Measurements from ENCODE around the gene TADA1.

TADA1 gene, protein sequence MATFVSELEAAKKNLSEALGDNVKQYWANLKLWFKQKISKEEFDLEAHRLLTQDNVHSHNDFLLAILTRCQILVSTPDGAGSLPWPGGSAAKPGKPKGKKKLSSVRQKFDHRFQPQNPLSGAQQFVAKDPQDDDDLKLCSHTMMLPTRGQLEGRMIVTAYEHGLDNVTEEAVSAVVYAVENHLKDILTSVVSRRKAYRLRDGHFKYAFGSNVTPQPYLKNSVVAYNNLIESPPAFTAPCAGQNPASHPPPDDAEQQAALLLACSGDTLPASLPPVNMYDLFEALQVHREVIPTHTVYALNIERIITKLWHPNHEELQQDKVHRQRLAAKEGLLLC

DNA sequence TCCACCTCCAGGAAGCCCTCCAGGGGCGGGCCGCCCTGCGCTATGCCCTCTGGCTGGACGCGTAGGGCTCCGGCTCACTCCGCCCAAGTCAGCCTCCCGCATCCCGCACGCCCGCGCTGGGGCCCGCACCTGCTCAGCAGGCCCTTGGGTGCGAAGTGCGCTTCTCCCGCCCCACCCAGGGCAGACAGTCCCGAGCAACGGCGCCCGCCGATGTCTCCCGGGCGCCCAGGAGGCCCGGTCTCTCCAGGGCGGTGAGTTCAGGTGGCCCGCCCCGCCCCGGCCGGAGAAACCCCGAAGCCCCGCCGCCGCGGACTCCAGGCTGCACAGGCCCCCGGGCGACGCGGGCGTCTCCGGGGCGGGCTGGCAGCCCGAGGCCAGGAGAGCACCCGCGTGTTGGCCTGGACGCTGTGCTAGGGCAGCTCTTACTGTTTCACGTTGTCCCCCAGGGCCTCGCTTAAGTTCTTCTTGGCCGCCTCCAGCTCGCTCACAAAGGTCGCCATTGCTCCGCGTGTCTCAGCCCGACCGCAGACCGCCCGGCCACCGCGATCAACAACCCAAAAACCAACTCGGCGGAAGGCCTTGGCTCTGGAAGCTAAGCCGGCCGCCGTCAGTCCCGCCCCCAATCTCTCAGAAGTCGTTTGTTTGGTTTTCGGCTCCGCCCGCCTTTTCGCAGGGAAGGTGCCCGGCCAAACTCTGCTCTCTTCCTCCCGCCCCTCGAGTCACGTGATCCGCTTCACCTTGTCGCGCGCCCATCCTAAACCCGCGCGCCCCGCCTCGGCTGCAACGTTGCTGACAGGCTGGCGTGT, at the start of gene TADA1:
TADA1 (minus strand) TSS at position 531 of the 806 bp plus-strand sequence; CDS start at position 500, 31 bp downstream.
- peak; percentile 99 for DNase-seq (ENCODE audit: low spot score)

DNA sequence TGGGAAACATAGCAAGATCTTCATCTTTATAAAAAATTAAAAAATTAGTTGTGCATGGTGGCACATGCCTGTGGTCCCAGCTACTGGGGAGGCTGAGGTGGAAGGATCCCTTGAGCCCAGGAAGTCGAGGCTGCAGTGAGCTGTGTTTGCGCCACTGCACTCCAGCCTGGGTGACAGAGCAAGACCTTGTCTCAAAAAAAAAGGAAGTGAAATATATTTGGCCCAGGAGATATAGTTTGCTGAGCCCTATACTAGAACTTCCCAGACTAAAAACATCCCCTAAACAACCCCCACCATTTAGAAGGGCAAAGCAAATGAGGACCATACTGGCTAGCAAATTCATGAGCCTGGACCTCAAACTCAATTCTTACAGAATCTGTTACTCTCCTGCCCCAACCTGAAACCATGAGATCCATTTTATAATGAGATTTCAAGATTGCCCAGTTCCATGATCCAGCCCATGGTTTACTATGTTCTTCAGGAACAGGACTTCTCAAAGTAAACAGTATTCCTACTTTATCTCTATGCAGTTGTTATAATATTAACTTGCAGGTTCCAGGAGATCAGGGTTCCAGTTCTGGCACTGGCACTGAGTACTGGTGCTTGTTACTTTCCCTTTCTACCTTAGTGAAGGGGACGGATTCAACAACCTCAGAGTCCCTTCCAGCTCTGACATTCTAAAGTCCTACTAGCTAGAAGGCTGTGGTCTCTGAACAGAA, 48.9 kb upstream of the TADA1 start:
- no peak for DNase-seq (ENCODE audit: low spot score)

DNA sequence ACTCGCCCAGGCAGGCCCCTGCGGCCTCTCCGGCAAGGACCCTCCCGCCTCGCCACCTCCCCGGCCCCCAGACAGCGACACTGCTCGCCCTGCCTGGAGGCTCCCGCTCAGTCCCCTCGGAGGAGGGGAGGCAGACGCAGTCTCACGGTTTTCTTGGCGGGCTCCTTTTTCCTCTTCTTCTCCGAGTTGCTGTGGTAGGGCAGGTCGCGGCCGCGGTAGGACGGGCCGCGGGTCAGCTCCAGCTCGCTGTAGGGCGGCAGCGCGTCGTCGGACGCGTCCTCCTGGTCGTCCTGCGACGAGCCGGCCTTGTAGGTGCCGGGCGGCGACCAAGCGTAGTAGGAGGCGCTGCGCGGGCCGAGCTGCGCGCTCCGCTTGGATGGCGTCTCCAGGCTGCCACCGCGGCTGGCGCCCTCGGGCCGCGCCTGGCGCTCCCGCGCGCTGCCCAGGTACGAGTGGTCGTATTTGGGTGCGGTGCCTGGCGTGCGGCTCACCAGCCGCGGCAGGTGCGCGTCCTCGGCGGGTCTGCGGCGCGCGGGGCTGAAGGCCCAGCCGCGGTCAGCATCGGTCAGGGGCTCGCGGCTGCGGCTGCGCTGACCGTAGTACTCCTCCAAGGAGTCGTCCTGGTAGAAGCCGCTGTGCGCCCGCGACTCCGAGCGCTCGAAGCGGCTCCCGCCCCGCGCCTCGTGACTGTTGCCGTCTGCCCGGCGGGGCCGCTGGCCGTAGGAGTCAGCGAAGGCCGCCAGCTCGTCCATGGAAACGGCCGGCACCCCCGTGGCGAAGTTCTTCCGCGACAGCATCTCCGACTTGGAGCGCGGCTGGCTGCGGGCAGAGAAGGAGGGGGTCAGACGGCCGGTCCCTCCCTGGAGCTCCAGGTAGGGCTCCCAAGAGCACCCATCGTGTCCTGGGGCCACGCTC, 44.8 kb upstream of the TADA1 start:
- DNase-seq (ENCODE audit: low spot score) = peak; percentile 13

DNA sequence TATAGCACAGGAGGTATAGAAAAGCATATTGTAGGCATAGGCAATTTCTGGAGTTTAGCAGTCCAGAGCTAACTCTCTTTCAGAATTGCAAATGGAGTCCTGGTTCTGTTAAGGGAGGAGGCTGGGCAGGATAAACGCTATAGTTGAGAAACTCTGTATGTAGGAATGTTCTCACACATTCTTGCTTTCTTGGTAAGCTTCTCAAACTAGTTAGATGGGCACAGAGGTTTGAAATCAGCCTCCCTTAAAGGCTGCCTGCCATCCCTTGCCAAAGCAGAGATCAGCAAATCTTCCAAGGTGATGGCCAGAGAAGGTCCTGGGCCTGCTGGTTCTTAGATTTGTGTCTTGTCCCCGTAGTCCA, 42.9 kb upstream of the TADA1 start:
- no peak for DNase-seq (ENCODE audit: low spot score)

DNA sequence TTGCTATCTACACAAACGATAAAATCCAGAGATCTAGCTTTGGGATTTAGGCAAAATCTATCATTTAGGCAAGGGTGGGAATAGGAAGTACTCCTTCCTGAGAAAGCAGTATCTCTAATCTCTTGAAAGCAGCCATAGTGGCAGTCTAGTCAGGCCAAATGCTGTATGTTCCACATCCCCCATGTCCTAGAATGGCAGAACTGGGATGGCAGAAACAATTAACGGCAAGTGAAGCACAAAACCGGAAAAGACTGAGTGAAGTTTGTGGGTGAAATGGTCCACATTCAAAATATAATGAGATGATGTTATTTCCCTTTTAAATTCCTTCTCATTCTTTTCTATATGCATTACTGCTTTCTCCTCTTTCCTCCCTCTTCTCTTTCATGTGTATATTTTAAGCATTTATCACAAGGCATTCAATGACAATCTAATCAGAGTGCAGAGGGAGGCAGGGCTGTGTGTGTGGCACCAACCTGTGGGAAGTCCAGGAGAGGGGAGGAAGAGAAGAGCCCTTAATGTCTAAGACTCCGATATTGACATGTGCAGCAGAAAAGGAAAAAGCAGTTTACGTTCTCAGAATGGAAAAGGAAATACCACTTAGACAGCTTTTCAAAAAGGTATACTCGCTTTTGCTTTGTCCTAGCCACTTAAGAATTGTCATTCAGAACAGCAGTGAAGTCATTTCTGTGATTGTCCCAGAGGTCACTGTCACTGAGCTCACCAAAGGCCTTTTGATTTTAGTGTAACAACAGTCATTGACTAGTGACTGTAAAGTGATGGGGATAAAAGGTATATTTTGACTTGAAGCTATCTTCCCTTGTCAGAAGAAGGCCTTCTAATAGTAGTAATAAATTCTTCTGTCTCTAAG, 42.3 kb upstream of the TADA1 start:
- no peak for DNase-seq (ENCODE audit: low spot score)

DNA sequence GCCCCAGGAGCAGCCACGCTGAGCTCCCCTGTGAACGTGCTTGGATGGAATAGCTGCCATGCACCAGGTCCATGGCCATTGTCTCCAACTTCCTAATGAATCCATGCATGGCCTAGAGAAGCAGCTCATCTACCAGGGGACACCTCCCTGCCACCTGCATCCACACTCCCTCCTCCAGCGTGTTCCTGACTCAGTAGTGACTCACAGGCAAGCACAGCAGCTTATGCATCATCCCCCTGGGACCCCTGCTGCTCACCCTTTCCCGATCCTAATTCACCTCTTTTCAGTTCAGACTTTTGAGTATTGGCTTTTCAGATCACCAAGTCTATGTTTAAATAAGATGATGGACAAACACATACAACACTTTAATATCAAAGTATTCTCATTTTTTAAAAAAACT, 39.9 kb upstream of the TADA1 start:
- peak; percentile 22 for DNase-seq (ENCODE audit: low spot score)

DNA sequence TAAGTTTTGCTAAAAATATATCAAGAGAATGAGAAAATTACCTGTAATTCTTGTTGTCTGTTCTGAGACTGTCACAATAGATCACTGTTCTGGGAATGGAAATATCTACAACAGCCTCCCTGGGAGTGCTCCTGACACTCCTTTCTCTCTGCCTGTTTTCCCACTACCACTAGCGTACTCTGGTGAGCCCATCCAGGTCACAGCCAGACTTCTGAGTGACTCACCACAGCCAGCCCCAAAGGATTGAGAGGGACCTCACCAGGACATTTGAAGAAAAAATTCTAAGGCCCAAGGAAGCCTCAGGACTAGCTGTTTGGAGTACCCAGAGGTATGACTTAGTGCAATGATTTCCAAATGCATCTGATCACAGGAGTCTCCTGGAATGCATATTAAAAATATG, 39.0 kb upstream of the TADA1 start:
- DNase-seq (ENCODE audit: low spot score) = no peak

DNA sequence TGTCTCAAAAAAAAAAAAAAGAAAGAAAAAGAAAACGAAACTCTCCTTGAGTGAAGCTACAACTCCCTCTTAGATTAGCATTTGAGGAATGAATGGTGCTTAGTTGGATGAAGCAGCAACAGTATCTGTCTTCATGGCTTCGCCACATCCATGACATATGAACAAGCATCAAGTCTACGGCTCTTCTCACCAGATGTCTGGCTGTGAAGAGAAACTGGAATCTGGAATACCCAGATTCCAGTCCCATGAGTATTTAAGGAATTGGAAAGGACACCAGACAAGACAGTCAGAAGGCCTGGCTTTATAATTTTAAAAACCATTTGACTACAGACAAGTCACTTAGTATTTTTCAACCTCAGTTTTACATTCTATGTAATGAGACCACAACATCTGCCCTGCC, 38.0 kb upstream of the TADA1 start:
- DNase-seq (ENCODE audit: low spot score) = no peak

DNA sequence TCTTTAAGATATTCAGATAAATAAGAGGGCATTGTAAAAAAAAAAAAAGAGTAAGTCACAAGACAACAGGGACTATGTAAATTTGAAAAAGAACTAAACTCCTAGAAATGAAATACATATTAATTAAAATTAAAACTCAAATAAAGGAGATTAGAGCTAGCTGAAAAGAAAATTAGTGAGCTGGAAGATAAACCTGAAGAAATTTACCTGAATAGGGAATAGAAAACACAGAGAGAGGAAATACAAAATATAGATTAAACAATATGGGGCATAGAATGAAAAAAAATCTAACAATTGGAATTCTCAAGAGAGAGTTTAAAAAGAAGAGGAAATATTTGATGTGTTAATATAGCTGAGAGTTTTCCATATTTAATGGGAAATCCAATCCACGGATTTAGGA, 35.6 kb upstream of the TADA1 start:
- no peak for DNase-seq (ENCODE audit: low spot score)

DNA sequence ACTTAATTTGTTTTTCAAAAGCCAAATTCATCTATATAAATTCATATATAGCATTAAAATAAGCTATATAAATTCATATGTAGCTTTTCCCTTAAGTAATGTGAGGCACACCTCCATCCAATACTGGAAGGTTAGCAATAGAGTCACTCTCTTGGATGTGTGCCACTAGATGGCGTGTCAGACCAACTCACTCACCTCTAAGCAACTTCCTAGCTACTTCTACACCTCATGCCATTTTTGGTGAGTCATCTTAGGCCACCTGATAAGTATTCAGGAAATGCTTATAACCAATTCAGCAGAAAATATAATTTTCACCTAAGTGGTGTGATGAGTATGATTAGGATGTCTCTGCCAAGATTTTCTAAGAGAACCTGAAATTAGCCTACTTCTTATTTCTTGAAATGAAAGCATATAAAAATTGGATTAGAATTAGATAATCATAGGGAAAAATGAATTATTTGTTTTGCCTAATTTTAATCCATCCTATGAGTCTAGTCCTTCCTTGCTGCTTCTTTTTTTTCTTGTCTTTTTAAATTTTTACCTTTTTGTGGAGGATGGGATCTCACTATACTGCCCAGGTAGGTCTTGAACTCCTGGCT, 34.4 kb upstream of the TADA1 start:
- peak; percentile 92 for DNase-seq (ENCODE audit: low spot score)

DNA sequence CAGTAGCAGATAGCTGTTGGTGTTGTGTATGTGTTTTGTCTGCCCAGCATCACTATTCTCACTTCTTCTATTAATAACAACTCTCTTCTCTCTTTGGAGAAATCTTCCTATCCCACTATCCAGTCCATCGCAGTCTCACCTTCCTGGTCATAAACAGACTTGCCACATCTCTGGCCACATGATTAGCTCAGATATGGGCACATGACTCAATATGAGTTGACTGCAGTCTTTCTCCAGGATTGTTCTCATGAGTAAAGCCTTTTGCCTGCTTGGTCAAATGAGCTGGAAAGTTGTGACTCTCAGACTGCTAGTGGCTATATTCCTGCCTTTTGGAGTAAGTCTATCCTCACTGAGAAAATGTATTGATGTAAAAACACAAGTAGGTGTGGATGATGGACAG, 32.9 kb upstream of the TADA1 start:
- DNase-seq (ENCODE audit: low spot score) = no peak

DNA sequence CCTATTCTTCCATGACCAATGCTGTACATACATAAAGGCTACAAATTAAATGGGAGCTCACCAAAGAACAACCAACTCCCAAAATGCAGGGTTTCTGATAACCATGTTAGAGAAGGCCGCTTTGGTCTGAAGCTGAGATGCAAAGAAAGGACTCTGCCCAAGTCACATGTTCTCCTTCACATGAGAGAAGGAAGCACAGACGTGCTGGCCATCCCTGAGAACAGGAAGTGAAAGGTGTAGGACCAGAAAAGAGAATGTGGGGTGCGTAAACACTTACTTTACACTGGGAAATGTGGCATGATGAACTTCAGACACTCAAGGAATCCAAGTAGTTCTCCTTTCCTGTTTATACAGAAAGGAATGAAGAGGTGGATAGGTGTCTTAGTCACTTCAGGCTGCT, 31.7 kb upstream of the TADA1 start:
- DNase-seq (ENCODE audit: low spot score) = no peak

DNA sequence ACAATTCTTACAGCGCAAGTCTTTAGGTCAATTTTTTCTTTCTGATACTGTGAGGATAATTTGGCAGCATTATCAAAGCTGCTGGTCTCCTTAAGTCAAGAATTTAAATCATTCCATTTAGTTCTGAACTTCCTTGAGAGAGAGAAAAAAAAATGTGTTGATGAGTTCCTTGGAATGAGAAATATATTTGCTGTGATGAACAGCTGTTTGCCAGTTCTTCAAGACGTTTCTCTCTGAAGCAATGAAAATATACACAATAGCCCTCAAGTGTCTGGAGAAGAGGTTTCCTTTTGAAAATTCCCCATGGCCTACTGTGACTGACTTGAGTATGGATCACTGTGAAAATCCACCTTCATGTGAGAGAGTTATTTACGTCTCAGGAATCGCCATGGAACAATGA, 31.0 kb upstream of the TADA1 start:
- no peak for DNase-seq (ENCODE audit: low spot score)

DNA sequence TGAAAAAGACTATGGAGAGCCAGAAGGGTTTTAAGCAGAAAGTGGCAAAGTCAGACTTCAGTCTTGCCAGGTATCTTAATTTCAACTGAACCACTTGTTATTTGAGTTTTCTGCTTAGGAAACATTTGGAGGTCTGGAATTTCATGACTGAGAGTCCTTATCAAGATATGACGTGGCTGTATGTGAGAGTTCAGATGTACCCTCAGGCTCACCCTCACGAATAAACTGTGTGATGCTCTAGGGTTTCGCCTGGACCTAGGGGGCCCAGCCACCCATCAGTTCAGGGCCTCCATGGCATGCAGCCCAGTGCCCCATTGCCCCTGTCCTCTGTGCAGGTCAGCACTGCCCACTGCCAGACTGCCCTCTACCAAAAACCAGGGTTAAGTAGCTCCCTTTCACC, 30.6 kb upstream of the TADA1 start:
- DNase-seq (ENCODE audit: low spot score) = no peak

DNA sequence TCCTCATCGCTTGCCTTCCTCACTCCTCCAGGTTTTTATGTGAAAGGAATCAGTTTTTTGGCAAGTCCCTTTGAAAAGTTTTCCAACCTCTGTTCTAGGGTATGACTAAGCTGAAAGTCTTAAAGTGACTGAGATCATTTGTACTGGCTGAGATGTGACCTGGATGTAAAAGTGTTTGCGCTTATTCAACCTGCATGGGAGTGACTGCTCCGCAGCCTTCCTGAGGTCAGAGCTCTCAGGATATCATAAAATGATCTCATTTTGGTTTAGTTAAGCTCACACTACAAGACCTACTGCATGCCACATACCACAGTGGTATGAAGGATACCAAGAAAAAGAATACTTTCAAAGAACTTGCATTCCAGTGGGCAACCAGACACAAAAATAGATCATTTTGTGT, 29.8 kb upstream of the TADA1 start:
- DNase-seq (ENCODE audit: low spot score) = no peak

DNA sequence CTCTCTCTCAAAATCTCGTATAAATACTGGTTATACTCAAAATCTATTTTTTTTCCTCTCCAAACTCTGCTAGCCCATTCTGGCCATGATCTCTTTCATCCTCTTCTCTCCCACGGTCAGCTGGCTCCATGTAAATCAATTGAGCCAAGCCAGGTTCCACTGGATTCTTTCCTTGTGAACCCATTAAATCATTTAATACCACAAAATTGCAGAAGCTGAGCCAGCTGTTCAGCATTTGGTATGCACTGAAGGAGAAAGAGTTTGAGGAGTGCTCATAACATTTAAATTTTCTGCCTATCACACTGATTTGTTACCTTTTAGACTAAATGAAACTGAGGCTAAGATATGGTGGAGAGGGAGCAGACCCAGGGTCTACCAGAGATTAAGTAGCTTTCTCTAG, 29.1 kb upstream of the TADA1 start:
- no peak for DNase-seq (ENCODE audit: low spot score)

DNA sequence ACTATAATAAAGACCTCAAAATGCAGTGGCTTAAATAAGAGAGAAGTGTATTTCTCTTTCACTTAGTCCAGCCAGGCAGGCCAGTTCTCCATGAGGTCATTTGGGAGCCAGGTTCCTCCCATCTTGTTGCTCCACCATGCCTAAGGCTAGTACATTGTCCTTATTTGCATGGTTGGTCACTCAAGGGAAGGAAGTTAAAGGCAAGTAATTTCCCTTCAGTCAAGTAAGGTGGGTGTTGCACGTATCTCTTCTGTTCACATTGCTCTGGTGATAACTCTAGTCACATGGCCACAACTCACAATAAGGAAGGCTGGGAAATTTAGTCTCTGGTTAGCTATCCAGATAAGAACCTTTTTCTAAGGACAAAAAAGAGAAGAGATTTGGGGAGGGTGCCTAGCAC, 27.2 kb upstream of the TADA1 start:
- no peak for DNase-seq (ENCODE audit: low spot score)

DNA sequence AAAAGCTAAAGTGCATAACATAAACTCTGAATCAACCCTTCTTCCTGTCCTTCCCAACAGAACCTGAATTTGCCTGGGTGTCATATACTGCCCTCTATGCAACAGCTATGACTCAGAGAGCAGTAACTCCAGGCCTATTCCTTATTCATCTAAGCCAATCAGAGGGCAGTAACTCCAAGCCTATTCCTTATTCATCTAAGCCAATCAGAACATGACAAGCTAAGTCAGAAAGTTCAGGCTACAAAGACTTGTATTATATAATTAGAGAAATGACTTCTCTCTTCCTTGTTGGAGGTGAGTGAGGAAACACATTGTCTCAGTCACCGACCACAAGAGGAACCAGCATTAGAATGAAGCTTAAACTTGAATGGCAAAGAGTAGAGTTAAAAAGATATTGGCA, 26.2 kb upstream of the TADA1 start:
- no peak for DNase-seq (ENCODE audit: low spot score)

DNA sequence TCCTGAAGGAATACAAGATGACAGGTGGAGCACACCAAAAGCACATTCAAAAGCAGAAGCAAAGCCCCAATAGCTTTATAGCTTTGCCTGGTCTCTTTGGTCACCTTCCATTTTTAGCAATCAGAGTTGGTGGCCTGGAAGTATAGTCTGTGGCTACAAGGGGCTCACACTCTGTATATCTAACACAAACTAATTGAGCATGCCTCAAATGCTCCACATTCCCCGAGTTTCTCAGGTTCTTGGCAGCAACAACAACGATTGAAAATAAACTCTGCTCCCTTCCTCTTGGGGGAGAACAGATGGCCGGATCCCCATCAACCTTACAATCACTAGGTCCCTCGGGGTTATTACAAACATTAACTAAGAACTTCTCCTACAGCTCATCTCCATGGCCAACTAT, 24.9 kb upstream of the TADA1 start:
- no peak for DNase-seq (ENCODE audit: low spot score)

DNA sequence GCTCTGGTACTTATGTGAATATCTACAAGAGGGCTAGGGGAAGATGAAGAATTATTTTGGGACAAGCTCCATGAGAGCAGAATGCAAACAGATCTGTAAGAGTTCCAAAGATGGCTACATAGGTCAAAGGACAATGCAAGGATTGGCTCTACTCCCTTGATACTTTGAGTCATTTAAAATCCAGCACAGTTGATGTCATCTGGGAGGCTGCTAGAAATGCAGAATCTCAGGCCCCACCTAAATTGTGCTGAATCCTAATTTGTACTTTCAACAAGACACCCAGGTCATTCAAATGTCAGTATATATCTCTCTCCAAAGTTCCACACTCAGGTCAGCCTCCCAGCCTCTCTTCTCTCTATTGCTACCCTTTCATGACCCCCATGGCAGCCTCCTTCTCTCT, 23.7 kb upstream of the TADA1 start:
- DNase-seq (ENCODE audit: low spot score) = no peak

DNA sequence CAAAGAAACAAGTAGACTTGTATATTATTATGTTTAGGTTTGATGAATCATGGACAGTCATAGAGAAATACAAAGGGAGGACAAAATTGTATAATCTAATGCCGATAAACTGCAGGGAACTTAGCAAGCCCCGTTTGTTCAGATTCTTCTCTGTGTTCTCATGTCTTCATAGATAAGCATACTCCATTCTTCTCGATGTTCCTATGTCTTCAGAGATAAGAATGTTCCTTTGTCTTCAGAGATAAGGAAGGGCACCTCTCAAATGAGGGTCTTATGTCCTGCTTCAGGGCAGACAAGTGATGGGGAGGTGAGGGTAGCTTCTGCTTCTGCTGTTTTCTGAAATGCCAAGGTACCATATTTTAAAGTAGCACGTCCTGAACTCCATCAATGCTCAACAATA, 19.7 kb upstream of the TADA1 start:
- no peak for DNase-seq (ENCODE audit: low spot score)
